K562 (cell line): Measurements from ENCODE around the gene DNAJC15. TPM values are rescaled to one million over a fixed set of nuclear protein-coding genes. Genes with fewer than 3 reads are reported as not detected.

Experiments
- ATAC-seq: fragments of 200-7000 bp; cut with Tn5 transposase; 3 replicates; pipeline ENCODE4 v1.9.1; 2020; ENCODE audit warnings: moderate library complexity
- BruUV-seq: library from RNA; stranded (reverse); fragments of 400-500 nt; replicated peaks from 2 replicates; lab custom pipeline; 2021; lab: Mats Ljungman, UMichigan
- CTCF ChIA-PET: fragments of 300-600 bp; formaldehyde crosslinking; extraction: SDS; loops from one replicate; lab custom pipeline; 2021; ENCODE audit warnings: low intra/inter-chr PET ratio; lab: Yijun Ruan, JAX
- POLR2A ChIA-PET: fragments of 300-600, 350-650 bp; sonication (Branson Sonifier 250); formaldehyde crosslinking; extraction: SDS; loops from one replicate; lab custom pipeline; 2021; ENCODE audit warnings: antibody characterized with exemption, inconsistent platforms; lab: Yijun Ruan, JAX
- DNase-seq, 4 experiments: peaks; one replicate each; pipeline versions ENCODE4 v3.0.0 to v3.0.0-alpha.2; 2011 to 2018; ENCODE audit warnings: low spot score in 3 of 4, mixed read lengths in 3 of 4; ENCODE audit errors: extremely low read depth in 1 of 4
- FAIRE-seq: peaks from 2 replicates; lab custom pipeline; 2011; peaks lifted over from hg19 to GRCh38; lab: Jason Lieb, UNC
- H2AFZ ChIP-seq: 2 replicates; pipeline ENCODE4 v1.6.0; 2011; ENCODE audit warnings: low read depth, low read length, control low read depth, inconsistent platforms
- H3K27ac ChIP-seq: fragments of 200-600 bp; 3 replicates; pipeline ENCODE4 v1.8.0; 2011; ENCODE audit warnings: low read depth, mild to moderate bottlenecking, control low read depth, inconsistent platforms, low read length, moderate library complexity, mixed read lengths; ENCODE audit errors: extremely low read depth
- H3K27me3 ChIP-seq, 2 experiments: fragments of 300-600 bp in 1 of 2; 2 replicates in 1 of 2; 3 replicates in 1 of 2; pipeline versions ENCODE4 v1.6.0 to v1.8.0; 2011; ENCODE audit warnings: inconsistent platforms in 2 of 2, low read length in 2 of 2, mild to moderate bottlenecking in 1 of 2, mixed read lengths in 1 of 2, moderate library complexity in 1 of 2; ENCODE audit not compliant: control insufficient read depth in 2 of 2, insufficient read depth in 2 of 2
- H3K36me3 ChIP-seq: fragments of 300-600 bp; 3 replicates; pipeline ENCODE4 v1.8.0; 2011; ENCODE audit warnings: mild to moderate bottlenecking, low read length, inconsistent platforms; ENCODE audit not compliant: control insufficient read depth, insufficient read depth
- H3K4me1 ChIP-seq, 2 experiments: fragments of 200-600 bp in 1 of 2; replicated peaks in 1 of 2; 2 replicates in 1 of 2; 3 replicates in 1 of 2; pipeline versions ENCODE4 v1.5.1 to v1.8.0; 2011; ENCODE audit warnings: inconsistent platforms in 2 of 2, low read length in 2 of 2, mild to moderate bottlenecking in 1 of 2, mixed read lengths in 1 of 2, moderate library complexity in 1 of 2; ENCODE audit not compliant: control insufficient read depth in 2 of 2, insufficient read depth in 2 of 2
- H3K4me2 ChIP-seq: 2 replicates; pipeline ENCODE4 v1.6.1; 2011; ENCODE audit warnings: low read length, control low read depth, inconsistent platforms, mixed read lengths; ENCODE audit not compliant: insufficient read depth
- H3K4me3 ChIP-seq: fragments of 200-600 bp; sonication (generic), shearing (Covaris generic); 2 replicates; pipeline ENCODE4 v1.5.1; 2016; ENCODE audit warnings: control low read depth, inconsistent platforms
- H3K79me2 ChIP-seq: fragments of 200-600 bp; 3 replicates; pipeline ENCODE4 v1.8.0; 2011; ENCODE audit warnings: low read length, inconsistent platforms; ENCODE audit not compliant: control insufficient read depth, insufficient read depth
- H3K9ac ChIP-seq, 2 experiments: 2 replicates each; pipeline versions ENCODE4 v1.6.0 to v1.6.1; 2011; ENCODE audit warnings: low read depth in 2 of 2, low read length in 2 of 2, control low read depth in 1 of 2, inconsistent platforms in 1 of 2, mild to moderate bottlenecking in 1 of 2, mixed read lengths in 1 of 2; ENCODE audit not compliant: insufficient read depth in 1 of 2
- H3K9me1 ChIP-seq: one replicate; pipeline ENCODE4 v1.6.0; 2011; ENCODE audit warnings: inconsistent platforms, mild to moderate bottlenecking, low read length, moderate library complexity; ENCODE audit not compliant: control insufficient read depth, insufficient read depth
- H3K9me3 ChIP-seq: replicated peaks from 2 replicates; pipeline ENCODE4 v1.5.1; 2011; ENCODE audit warnings: low read depth, low read length, inconsistent platforms; ENCODE audit not compliant: control insufficient read depth, insufficient read depth
- H4K20me1 ChIP-seq: replicated peaks from 2 replicates; pipeline ENCODE4 v1.6.1; 2011; ENCODE audit warnings: low read length, inconsistent platforms, mixed read lengths; ENCODE audit not compliant: control insufficient read depth, insufficient read depth
- CREBBP ChIP-seq: IDR thresholded peaks from one replicate; pipeline ENCODE4 v1.6.1; 2012; ENCODE audit warnings: low read depth, mild to moderate bottlenecking, control low read depth, inconsistent platforms, low read length
- EP300 ChIP-seq: IDR thresholded peaks from 2 replicates; pipeline ENCODE4 v1.6.1; 2012; ENCODE audit warnings: low read length, improper control_type of control experiment
- ESRRB ChIP-seq: fragments of 250-450 bp; sonication (Bioruptor Pico); IDR thresholded peaks from 2 replicates; pipeline ENCODE4 v1.5.0; 2020; ENCODE audit warnings: mild to moderate bottlenecking, moderate library complexity, borderline replicate concordance
- POLR3A ChIP-seq: IDR thresholded peaks from 2 replicates; pipeline ENCODE4 v1.6.1; 2011; ENCODE audit warnings: borderline replicate concordance, mild to moderate bottlenecking, moderate library complexity; ENCODE audit not compliant: insufficient read length, insufficient read depth; ENCODE audit errors: extremely low read depth
- SAP30 ChIP-seq: fragments of 200-600 bp; sonication (generic); IDR thresholded peaks from 2 replicates; pipeline ENCODE4 v1.6.1; 2012; ENCODE audit warnings: borderline replicate concordance, low read depth, mild to moderate bottlenecking, moderate library complexity, low read length, control low read depth, inconsistent platforms; ENCODE audit not compliant: insufficient read depth, poor library complexity, severe bottlenecking
- TBP ChIP-seq: optimal IDR thresholded peaks from 2 replicates; pipeline ENCODE3; 2011; ENCODE audit warnings: low read depth, low read length, improper control_type of control experiment
- ZNF561 ChIP-seq: fragments of 450-650 bp; formaldehyde crosslinking; conservative IDR thresholded peaks from 2 replicates; pipeline ENCODE4 v1.4.0; 2020; ENCODE audit warnings: mild to moderate bottlenecking, moderate library complexity
- ZNF584 ChIP-seq: fragments of 200-800 bp; sonication (Bioruptor generic); IDR thresholded peaks from 2 replicates; pipeline ENCODE4 v1.6.1; 2016; ENCODE audit warnings: low read depth, mild to moderate bottlenecking, missing genetic modification characterization, missing compliant biosample characterization
- WGBS: fragments of 100-300 bp; shearing (Covaris generic); methylation state at CpG from one replicate; pipeline ENCODE4 v1.1.6; 2016; ENCODE audit warnings: low coverage, mixed read lengths; ENCODE audit not compliant: insufficient coverage; ENCODE audit errors: missing lambda C conversion rate; 5-methylcytosine and 5-hydroxymethylcytosine counted together
- in situ Hi-C: fragments of 300-500 bp; cut with MboI; formaldehyde crosslinking; loops from 4 replicates; pipeline ENCODE4 v1.15.0; 2018; ENCODE audit warnings: inconsistent platforms, mixed read lengths
- intact Hi-C: fragments of 100-400 bp; cut with micrococcal nuclease; formaldehyde crosslinking; loops from 2 replicates; pipeline ENCODE4 v1.14.2; 2022
- polyA plus RNA-seq, 8 experiments: library from polyadenylated mRNA; depleted of rRNA in 4 of 8; stranded (reverse) in 5 of 8; unstranded in 3 of 8; fragments of >200 nt; fragmentation: Nextera tagmentation in 2 of 8; fragmentation: Illumina TruSeq in 1 of 8; extraction: Ambion mirVana in 2 of 8; extraction: Trizol in 1 of 8; gene quantifications; 2 replicates each; pipeline versions ENCODE4 v1.2.1 to v1.2.3, GENCODE V29; 2011 to 2014; ENCODE audit warnings: inconsistent platforms in 1 of 8, missing spikeins in 1 of 8
- total RNA-seq, 7 experiments: library from RNA; depleted of rRNA in 6 of 7; stranded (reverse); fragments of >200 nt in 6 of 7; fragmentation: Illumina TruSeq in 2 of 7; extraction: Trizol in 2 of 7; gene quantifications; 2 replicates each; pipeline versions ENCODE4 v1.2.1 to v1.2.3, GENCODE V29; 2011 to 2021; ENCODE audit warnings: low replicate concordance in 1 of 7
- TF ChIP-seq, protein P1 (sequence below), 2 experiments: fragments of 450-650 bp in 1 of 2; sonication (generic) in 1 of 2; formaldehyde crosslinking in 1 of 2; IDR thresholded peaks; 2 replicates each; pipeline versions ENCODE4 v1.7.1 to v1.9.0; 2016 to 2022; ENCODE audit warnings: inconsistent platforms in 1 of 2, mild to moderate bottlenecking in 1 of 2, missing genetic modification reagents in 1 of 2

DNAJC15 gene
- total and polyA plus RNA-seq, 9 of the 15 experiments (the other 6 are each of a cell fraction or from before 2014, with no cell fraction given) = 0.47 to 3.8 (median 1.0) TPM

- Histone ChIP-seq H3K9me1 (no peaks in the 10 kb centered on the region), H3K27ac (no peak overlapping the region), H3K9me3 (no peaks in the 10 kb centered on the region), H2AFZ (no peak overlapping the region)
- WGBS = 5% methylated on average over 4 of the region's 4 CpGs
- in situ Hi-C loops = no loop called here
- CTCF ChIA-PET = no interaction called here
- FAIRE-seq = no peak
- TF ChIP-seq SAP30 (no peak), TBP (no peak), POLR3A (no peak), ZNF584 (CRISPR knock-in tag) (no peak), ESRRB (CRISPR knock-in tag) (no peak), ZNF561 (no peak), CREBBP (no peak), EP300 (no peak)
- TF ChIP-seq, protein P1, sequence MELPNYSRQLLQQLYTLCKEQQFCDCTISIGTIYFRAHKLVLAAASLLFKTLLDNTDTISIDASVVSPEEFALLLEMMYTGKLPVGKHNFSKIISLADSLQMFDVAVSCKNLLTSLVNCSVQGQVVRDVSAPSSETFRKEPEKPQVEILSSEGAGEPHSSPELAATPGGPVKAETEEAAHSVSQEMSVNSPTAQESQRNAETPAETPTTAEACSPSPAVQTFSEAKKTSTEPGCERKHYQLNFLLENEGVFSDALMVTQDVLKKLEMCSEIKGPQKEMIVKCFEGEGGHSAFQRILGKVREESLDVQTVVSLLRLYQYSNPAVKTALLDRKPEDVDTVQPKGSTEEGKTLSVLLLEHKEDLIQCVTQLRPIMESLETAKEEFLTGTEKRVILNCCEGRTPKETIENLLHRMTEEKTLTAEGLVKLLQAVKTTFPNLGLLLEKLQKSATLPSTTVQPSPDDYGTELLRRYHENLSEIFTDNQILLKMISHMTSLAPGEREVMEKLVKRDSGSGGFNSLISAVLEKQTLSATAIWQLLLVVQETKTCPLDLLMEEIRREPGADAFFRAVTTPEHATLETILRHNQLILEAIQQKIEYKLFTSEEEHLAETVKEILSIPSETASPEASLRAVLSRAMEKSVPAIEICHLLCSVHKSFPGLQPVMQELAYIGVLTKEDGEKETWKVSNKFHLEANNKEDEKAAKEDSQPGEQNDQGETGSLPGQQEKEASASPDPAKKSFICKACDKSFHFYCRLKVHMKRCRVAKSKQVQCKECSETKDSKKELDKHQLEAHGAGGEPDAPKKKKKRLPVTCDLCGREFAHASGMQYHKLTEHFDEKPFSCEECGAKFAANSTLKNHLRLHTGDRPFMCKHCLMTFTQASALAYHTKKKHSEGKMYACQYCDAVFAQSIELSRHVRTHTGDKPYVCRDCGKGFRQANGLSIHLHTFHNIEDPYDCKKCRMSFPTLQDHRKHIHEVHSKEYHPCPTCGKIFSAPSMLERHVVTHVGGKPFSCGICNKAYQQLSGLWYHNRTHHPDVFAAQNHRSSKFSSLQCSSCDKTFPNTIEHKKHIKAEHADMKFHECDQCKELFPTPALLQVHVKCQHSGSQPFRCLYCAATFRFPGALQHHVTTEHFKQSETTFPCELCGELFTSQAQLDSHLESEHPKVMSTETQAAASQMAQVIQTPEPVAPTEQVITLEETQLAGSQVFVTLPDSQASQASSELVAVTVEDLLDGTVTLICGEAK (IDR thresholded peaks at IDR 0.05) = no peak
- TF ChIP-seq, protein P1 (CRISPR knock-in tag; IDR thresholded peaks at IDR 0.05) = no peak
- TF ChIP-seq, all 486 proteins: peak for 0
- H3K27me3 ChIP-seq = no peaks in the 10 kb centered on the region
- no peak overlapping the region for H3K9ac ChIP-seq
- no peak overlapping the region for H3K4me2 ChIP-seq
- H3K4me3 ChIP-seq = no peak overlapping the region
- POLR2A ChIA-PET = no interaction called here
- DNase-seq (no peak), ATAC-seq (no peak)
- no peaks in the 10 kb centered on the region for H4K20me1 ChIP-seq
- intact Hi-C loops = no loop called here
- no TSS peak for BruUV-seq
- no peaks in the 10 kb centered on the region for H3K4me1 ChIP-seq
- H3K79me2 ChIP-seq = no peaks in the 10 kb centered on the region
- no peaks in the 10 kb centered on the region for H3K36me3 ChIP-seq
Measured at GRCh38 chr13:43102304-43102703, 78.9 kb downstream of the DNAJC15 start.
